GM21381 (cell line): ENCODE results near the gene KRT3.
"Not testable (repeated sequence)": the region's sequence is repeated elsewhere in the genome, so short reads cannot be mapped to it uniquely, and the experiment has no call there.

Source experiments
- ATAC-seq: cut with Tn5 transposase; IDR thresholded peaks from one replicate; pipeline ENCODE4 v1.9.1; 2021; ENCODE audit warnings: mild to moderate bottlenecking, moderate library complexity; ENCODE audit not compliant: unreplicated experiment

KRT3 gene

DNA sequence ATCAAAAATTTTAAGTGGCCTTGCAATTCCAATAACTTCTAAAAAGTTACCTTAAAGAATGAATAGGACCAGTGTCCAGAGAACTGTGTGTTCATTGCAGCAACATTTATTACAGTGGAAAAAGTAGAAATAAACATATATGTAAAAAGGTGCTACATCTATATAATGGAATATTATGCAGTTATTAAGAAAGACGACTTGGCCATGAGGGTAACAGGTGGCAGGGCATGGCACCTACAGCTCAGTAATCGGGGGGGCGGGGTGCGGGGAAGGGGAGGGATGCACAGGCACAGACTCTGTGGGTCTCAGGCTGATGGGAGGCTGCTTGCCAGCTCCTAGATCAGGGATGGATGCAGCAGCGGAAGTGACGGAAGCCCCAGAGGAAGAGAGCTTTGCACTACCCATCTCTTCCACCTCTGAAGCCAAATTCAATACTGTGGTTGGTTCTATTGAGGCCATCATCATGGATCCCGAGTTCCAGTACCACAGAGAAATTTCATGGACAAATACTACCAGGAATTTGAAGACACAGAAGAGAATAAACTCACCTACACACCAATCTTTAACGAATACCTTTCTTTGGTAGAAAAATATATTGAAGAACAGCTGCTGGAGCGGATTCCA, 32.8 kb downstream of the KRT3 start:
- ATAC-seq = no peak

DNA sequence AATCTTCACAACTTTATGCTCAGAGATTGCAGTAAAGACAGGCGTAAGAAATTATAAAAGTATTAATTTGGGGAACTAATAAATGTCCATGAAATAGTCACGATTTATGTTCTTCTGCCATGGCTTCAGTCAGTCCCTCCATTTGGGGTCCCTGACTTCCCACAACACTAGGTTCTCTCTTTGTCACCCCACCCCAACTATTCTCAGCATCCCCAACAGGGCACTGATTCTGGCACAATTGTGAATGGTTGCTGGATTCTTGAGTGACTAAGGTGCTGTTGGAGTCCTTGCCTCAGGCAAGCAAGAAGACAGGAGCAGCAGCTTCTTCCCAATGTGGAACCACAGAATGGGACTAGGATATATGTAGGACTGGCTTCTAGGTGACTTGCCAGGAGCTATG, 34.1 kb downstream of the KRT3 start:
- ATAC-seq = no peak

DNA sequence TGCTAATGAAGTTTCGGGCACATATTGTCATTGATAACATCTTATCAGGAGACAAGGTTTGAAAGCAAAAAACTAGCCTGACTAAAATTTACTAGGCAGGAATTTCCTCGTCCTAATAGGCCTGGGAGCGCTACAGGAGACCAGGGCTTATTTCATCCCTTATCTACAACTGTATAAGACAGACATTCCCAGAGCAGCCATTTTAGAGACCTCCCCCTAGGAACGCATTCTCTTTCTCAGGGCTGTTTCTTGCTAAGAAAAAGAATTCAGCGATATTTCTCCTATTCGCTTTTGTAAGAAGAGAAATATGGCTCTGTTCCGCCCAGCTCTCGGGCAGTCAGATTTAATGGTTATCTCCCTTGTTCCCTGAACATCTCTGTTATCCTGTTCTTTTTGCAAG, 34.7 kb downstream of the KRT3 start:
- not testable (repeated sequence) for ATAC-seq

DNA sequence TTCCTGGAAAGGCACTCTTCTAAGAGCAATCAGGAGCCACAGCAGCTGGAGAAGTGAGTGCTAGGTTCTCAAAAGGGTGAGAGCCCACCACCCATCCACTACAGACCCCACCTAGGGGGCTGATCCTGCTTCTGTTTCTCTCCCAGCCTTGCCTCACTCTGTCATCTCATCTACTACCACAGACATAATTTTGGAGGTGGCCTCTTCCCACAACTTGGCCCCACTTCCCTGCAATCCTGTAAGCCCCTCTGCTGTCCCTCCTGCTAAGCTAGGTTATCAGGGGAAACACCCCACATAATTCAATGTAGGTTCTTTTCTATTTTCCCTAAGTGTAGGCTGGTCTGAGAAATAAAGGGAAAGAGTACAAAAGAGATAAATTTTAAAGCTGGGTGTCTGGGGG, 35.3 kb downstream of the KRT3 start:
- no peak for ATAC-seq

DNA sequence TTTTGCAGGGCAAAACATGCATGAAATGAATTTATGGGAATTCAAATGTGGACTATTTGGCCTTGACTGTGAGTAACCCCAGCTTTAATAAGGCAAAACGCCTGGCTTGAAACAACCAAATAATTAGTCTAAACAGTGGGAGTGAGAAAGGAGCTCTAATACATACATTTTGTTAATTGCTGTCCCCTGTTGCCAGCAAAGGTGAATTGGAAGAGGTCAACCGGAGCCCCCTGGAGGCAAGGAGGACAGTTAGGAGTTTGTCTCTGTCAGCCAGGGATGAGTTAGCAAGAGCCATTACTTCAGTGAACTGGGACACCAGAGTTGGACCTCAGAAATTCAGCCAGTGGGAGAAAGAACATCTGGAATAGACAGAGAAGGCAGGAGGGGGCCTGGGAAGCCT, 36.2 kb downstream of the KRT3 start:
- ATAC-seq = no peak

DNA sequence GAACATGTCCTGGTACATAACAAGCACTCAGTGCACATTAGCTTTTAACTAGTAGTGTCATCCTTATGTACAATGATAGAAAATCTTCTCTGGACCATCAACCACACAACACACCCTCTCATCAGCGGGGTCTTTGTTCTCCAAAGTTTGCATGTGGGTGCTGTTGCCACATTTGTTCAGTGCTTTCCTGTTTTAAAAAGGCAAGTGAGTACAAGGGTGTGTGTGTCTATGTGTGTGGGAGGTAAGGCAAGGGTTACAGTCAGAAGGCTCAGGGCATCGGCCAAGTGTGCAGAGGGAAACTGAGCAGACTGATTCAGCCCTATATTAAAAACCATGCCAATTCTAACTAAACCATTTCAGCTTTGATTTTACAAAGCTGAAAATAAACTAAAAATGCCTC, 36.7 kb downstream of the KRT3 start:
- no peak for ATAC-seq

DNA sequence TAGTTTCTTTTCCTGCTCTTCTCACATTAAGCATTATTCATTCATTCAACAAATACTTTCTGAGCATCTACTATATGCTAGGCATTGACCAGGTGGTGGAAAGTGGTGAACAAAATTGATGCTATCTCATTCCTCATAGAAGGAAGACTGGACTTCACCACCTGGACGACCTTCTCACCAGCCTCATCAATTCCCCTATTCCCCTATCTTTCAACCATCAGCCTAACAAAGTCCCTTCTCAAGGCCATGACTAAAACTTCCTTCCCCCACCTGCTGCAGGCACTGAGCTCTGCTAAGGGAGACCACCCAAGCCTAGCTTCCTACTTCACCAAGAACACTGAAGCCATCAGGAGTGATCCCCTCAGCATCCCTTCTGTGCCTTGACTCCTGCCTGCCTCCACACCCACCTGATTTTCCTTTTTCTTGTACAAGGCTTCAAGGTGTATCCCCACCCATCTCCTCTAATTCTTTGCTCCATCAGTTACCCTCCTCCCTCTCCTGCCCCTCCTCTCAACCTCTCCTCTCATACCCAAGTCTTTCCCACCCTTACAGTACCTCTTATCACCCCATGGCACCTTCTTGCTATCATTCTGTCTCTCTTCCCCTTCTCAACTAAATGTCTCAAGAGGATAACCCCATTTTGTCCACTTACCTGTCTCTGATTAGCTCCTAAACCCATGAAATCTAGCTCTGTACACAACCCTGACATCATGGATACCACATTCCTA, 38.3 kb downstream of the KRT3 start:
- no peak for ATAC-seq

DNA sequence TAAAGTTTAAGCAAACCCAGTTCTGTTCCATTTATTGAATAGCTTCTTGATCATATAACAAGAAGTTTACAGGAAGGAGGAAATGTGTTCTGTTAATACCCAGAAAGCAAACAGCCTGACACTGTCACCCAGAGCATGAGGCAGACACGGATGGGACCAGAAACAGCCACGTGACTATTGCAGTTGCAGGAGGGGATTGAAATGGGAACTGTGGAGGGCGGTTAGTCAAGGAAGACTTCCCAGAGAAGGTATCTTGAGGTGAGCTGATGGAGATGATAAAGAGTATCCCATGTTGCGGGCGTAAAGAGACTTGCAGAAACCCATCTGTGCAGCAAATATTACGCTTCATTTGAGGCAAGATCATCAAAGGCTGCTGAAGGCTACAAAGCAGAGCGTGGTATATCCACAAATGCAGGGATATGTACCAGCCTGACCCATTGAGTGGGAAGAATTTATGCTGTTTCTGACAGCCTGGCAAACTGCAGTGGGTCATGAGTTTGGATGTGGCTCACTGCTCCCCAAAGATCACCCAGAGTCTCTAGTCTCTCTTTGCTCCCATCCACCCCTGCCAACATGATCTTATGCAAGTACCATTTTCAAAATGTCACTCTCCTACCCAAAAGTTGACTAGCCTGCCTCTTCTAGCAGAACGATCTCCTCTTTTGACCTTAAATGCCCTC, 39.5 kb downstream of the KRT3 start:
- no peak for ATAC-seq

DNA sequence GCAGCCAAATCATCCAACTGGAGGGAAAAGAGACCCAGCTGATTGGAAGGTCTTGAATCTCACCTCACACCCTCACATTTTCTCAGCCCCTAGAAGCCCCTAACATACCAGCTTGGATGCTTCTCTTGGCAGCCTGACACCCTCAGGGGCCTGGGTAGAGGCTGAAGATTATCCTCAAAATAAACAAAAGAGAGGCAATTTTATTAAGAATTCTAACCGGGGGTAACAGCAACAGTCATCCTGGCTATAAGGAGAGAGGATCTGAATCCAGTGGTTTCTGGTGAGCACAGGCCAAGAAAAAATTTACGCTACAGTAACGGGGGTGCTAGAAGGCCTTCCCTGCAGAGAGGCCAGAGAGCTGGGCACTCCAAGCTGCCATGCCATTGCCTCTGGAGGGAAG, 40.4 kb downstream of the KRT3 start:
- no peak for ATAC-seq

DNA sequence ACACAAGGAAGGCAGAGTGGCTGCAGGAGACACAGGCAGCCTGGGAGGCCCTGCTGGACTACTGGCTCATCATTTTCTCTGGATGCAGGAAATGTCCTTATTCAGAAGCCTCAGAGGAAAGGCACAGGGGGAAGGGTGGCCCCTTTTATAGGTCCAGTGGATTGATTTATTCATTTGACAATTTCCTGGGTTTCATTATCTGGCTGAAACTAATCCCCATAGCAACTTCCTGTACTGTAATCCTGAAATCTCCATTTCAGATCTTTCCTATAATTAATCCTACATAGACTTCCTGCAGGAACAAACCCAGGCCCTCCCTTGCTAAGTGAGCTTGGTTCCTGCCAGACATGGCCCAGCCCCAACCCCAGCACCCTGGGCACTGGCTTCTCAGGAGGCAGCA, 41.8 kb downstream of the KRT3 start:
- no peak for ATAC-seq

DNA sequence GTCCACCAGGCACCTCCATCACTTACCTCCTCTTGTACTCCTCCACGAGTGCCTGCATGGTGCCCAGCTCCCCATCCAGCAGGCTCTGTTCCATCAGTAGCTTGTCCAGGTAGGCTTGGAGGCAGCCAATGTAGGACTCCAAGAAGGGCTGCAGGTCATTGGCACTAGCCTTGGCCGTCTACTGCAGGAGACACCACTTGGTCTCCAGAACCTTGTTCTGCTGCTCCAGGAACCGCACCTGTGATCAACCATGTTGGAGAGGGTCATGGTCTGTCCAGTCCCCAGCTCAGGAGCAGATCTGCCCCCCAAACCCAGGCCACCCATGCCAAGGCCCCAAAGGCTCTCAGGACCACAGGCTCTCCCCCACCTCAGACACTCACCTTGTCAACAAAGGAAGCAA, 42.6 kb downstream of the KRT3 start:
- no peak for ATAC-seq

DNA sequence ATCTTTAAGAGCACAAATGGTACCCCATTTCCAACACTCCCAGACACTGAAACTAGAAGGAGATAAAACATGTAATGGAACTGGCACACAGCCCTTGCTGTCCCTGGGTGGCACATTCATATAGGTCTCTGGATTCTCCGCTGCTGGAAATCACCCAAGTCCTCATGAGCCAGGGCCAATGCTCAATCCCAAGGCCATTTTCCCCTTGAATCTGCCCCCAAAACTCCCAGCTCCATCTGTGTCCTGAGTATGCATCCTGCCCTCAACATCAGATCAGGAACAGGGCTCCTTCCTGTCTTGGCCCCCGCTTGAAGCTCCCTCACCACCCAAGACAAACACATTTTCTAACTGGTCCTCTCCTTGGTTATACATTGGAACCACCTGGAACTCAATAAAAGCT, 43.4 kb downstream of the KRT3 start:
- ATAC-seq = no peak

DNA sequence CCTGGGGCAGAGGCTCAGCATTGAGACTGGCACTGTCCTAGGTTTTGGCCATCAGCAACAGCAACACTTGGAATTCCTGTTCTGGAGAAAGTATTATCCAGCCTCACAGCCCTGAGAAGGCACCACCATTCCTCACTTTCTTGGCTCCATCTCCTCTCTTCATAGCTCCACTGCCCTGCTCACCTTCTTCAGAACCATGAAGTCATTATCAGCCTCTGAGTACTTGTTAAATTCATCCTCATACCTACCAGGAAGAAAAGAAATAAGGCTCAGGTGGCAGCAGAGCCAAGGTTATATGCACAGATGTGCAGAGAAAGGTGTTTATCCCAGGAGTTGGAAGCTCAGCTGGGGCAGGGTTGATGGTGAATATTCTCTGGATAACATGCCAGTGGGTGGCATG, 44.1 kb downstream of the KRT3 start:
- no peak for ATAC-seq

DNA sequence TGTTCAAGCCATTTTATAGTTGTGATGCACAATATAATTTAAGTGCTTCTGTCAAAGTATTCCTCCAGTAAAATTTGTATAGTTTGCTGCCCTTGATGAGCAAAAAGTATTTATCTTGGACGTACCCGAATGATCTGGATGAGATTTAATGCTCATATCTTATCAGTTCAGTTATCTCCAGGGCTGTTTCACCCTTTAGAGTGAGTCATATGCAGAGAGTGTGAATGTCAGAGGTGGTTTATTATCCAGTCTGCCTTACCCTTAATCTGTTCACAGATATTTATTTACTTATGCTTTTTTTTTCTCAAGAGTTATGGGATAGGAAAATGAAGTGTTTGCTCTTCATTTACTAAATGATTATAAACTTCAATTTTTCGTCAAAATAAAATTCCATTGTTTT, 45.4 kb downstream of the KRT3 start:
- not testable (repeated sequence) for ATAC-seq

DNA sequence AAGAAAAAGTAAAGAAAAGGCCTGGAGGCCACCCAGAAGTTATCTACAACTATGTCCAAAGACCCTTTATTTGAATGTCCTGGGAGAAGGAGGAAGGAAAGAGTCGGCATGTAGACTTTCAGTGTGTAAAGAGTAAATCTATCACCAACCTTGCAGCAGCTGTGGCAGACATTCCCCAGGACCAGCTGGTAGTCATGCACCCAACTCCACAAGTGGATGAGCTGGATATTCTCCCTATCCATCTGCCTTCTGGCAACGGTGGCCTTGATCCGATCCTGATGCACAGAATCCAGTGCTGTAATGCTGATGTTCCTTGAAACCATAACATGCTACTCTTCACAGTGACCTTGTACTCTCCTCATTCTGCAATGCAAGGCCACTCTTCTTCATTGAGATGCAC, 46.1 kb downstream of the KRT3 start:
- no peak for ATAC-seq

DNA sequence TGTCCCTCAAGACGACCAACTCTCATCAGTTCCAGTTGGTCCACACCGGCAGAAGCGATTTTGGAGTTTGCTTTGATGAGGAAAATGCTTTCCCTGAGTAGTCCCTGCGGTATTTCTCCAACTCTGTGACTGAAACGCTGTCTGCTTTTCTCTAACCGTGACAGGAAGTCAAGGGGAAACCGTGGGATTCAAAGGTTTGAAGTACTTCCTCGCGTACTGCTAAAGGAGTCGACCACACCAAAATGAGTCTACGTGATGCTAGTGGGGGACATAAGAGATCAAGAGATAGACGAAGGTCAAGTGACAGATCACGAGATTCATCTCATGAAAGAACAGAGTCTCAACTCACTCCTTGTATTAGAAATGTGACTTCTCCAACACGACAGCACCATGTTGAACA, 47.3 kb downstream of the KRT3 start:
- ATAC-seq = no peak

DNA sequence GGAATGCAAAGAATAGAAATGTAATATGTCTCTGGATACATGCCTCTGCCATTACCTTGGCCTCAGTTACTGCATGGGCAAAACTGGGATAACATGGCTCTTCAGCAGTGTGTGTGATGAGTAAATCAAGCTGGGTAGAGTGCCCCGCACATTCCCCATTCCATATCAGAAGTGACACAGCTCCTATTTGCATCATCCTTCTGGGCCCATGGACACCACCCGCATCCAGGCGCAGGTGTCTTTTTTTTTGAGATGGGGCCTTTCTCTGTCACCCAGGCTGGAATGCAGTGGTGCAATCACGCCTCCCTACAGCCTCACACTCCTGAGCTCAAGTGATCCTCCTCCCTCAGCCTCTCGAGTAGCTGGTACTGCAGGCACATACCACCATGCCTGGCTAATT, 50.4 kb downstream of the KRT3 start:
- no peak for ATAC-seq

DNA sequence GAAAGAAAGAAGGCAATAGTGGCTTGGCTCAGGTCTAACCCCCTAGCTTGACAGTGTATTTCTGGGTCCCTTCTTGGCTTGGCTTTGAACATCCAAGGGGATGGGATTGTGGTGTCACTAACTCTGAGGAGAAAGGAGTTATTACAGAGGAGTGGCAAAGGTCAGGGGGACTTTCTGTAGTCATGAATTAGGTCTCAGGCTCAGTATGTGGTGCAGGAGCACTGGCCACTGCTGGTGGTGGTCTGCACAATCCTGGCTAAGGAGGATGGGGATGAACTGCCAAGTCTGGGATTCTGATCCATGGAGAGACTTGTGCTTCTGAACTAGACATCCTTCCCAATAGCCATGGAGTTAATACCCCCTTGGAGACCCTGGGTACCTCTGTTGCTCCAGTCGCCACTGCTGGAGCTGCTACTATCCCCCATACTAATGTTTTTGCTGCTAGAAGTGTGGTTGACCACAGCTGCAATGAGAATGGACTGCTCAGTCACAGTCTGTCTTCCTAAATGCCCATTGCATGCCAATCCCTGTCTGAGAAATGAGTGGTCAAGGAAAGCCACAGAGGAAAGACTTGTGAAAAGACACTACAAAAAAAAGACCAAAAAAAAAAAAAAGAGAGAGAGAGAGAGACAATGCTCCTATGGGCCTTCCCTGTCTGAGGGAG, 51.3 kb downstream of the KRT3 start:
- no peak for ATAC-seq

DNA sequence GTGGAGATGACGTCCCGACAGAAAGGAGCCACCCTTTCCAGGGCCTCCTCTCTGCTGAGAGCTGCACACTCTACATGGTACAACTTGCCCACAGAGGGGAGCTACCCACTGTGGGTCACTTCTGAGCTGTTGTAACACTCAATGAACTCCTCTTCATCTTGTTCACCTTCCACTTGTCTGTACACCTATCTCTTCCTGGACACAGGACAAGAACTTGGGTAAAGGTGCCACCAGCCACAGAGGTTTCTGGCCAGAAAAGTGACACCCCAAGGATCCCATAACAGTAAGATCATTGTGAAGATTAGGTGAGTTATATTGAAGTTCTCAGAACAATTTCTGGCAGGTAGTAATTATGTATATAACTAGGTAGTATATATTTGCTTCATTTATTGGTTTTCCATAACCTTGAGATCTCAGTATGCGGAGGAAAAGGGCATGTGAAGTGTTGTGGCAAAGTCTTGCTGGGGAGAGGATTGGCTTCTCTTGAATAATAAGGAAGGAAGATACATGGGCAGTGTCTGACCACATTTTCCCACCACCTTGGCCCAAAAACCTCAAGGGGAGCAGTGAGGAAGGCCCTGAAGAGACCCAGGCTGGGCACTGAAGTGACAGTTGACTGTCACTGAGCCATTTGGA, 53.0 kb downstream of the KRT3 start:
- no peak for ATAC-seq

DNA sequence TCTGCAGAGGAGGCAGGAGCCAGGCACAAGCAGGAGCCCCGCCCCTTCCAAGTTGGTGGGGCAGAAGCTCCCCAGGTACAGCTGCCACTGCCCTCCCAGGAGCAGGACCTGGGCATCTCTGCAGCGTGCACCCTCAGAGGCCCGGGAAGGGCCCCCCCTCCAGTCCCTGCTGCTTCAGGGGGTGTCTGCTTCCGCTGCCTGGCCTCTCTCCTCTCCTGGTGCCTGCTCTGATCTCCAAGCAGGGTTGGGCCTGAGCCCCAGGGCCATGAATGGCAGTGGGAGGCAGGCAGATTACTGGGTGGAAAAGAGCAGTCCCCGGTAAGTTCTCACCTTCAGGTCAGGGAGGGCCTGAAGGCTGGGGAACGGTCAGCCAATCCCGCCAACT, 53.7 kb downstream of the KRT3 start:
- no peak for ATAC-seq

DNA sequence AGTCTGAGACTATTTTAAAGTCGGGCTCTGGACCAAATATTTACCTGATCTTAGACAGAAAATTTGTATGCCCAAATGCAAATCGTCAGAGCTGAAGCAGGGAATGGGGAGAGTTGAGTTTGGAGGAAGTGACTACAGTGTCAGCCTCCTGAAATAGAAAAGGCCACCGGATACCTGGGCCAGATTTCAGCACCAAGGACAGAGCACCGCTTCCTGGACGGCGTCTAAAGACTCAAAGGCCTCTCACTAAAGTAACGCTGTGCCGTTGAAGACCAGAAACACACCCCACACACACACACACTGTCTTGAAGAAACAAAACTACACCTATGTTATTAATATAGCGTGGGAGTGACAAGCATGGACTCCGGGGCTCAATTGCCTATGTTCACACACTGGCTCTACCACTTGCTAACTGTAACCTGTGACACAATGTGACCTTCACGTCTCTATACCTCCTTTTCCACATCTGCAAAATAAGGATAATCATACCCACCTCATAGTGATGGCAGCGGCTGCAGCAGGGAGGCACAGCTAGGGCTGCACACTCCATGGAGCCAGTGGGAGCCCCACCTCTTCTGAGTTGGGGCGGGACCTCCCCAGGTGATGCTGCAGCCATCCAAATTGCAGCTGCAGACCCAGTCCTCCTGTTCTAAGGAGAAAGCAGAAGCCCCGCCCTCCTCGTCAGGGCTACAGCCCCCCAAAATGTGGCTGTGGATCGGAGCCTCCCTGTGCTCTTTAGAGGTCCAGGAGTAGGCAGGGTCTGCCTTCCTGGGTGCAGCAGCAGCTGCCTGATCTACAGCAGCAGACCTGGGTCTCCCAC, 54.3 kb downstream of the KRT3 start:
- no peak for ATAC-seq
